ENCODE data around the gene OTUB2.

GRCh38 chr14:94027566-94028449 is 1.7 kb downstream of the OTUB2 start:
- TF ChIP-seq EZH2 (IDR thresholded peaks at IDR 0.05; ENCODE audit: borderline replicate concordance, low read depth, low read length, severe bottlenecking) (no peak), CTCF (IDR thresholded peaks at IDR 0.05; ENCODE audit: extremely low read depth in 1 of 2, insufficient read depth in 1 of 2, low read depth in 1 of 2, low read length in 2 of 2) (no peak), POLR2AphosphoS5 (IDR thresholded peaks at IDR 0.05; ENCODE audit: insufficient read depth, low read depth, low read length) (no peak), POLR2A (IDR thresholded peaks at IDR 0.05; ENCODE audit: low read depth, low read length) (no peak), MAX (IDR thresholded peaks at IDR 0.05; ENCODE audit: insufficient read depth, insufficient read length) (no peak), JUN (IDR thresholded peaks at IDR 0.05; ENCODE audit: borderline replicate concordance, insufficient read depth, insufficient read length, low read depth) (no peak), FOS (IDR thresholded peaks at IDR 0.05; ENCODE audit: borderline replicate concordance, insufficient read depth, low read length) (no peak), MYC (IDR thresholded peaks at IDR 0.05; ENCODE audit: low read depth, low read length) (no peak), GATA2 (IDR thresholded peaks at IDR 0.05; ENCODE audit: insufficient read depth, insufficient read length, low read depth, low read length) (no peak)
